GM23338 (cell line): ENCODE results near the gene COA8. TPM values are rescaled to one million over a fixed set of nuclear protein-coding genes. Genes with fewer than 3 reads are reported as not detected.

Experiments used
- ATAC-seq: fragments of 200-7000 bp; cut with Tn5 transposase; 3 replicates; pipeline ENCODE4 v1.9.1; 2020
- DNase-seq: peaks from one replicate; pipeline ENCODE4 v3.0.0-alpha.2; 2015; ENCODE audit warnings: low spot score
- H2AFZ ChIP-seq: fragments of 200-600 bp; sonication (generic); 2 replicates; pipeline ENCODE4 v1.8.0; 2016; ENCODE audit warnings: antibody characterized with exemption, mild to moderate bottlenecking, moderate library complexity
- H3F3A ChIP-seq: fragments of 200-600 bp; sonication (generic); replicated peaks from 2 replicates; pipeline ENCODE4 v1.8.0; 2017; ENCODE audit warnings: antibody characterized with exemption, mixed run types, low read depth
- H3K27ac ChIP-seq: fragments of 200-600 bp; sonication (generic); 2 replicates; pipeline ENCODE4 v1.6.1; 2016; ENCODE audit warnings: low read depth
- H3K27me3 ChIP-seq: fragments of 200-600 bp; sonication (generic); 2 replicates; pipeline ENCODE4 v1.8.0; 2016; ENCODE audit warnings: mild to moderate bottlenecking, mixed run types, moderate library complexity; ENCODE audit not compliant: insufficient read depth
- H3K36me3 ChIP-seq: fragments of 200-600 bp; sonication (generic); 2 replicates; pipeline ENCODE4 v1.8.0; 2016; ENCODE audit warnings: mild to moderate bottlenecking; ENCODE audit not compliant: insufficient read depth
- H3K4me1 ChIP-seq: fragments of 200-600 bp; sonication (generic); 2 replicates; pipeline ENCODE4 v1.8.0; 2016; ENCODE audit warnings: mild to moderate bottlenecking, moderate library complexity; ENCODE audit not compliant: insufficient read depth
- H3K4me2 ChIP-seq: fragments of 200-600 bp; sonication (generic); 2 replicates; pipeline ENCODE4 v1.7.1; 2017; ENCODE audit warnings: mixed run types
- H3K4me3 ChIP-seq: fragments of 200-600 bp; sonication (generic); 2 replicates; pipeline ENCODE4 v1.6.1; 2016; ENCODE audit warnings: mixed run types
- H3K79me2 ChIP-seq: fragments of 200-600 bp; sonication (generic); replicated peaks from 2 replicates; pipeline ENCODE4 v1.8.0; 2017; ENCODE audit warnings: mild to moderate bottlenecking; ENCODE audit not compliant: insufficient read depth
- H3K9me2 ChIP-seq: fragments of 200-600 bp; sonication (generic); 2 replicates; pipeline ENCODE4 v1.8.0; 2017; ENCODE audit not compliant: insufficient read depth
- H4K20me1 ChIP-seq: fragments of 200-600 bp; sonication (generic); replicated peaks from 2 replicates; pipeline ENCODE4 v1.8.0; 2017; ENCODE audit warnings: mild to moderate bottlenecking; ENCODE audit not compliant: insufficient read depth
- H3K27ac Mint-ChIP-seq: 2 replicates; pipeline ENCODE4 v1.8.0; 2020; ENCODE audit warnings: inconsistent platforms, mild to moderate bottlenecking, moderate library complexity, mixed read lengths
- H3K27me3 Mint-ChIP-seq: 3 replicates; pipeline ENCODE4 v1.8.0; 2022; ENCODE audit warnings: low read depth, mild to moderate bottlenecking, moderate library complexity, mixed read lengths, inconsistent platforms; ENCODE audit not compliant: insufficient read depth, poor library complexity
- H3K36me3 Mint-ChIP-seq: 3 replicates; pipeline ENCODE4 v1.8.0; 2021; ENCODE audit warnings: low read depth, mild to moderate bottlenecking, inconsistent platforms, moderate library complexity, mixed read lengths
- H3K4me1 Mint-ChIP-seq: 3 replicates; pipeline ENCODE4 v1.8.0; 2020; ENCODE audit warnings: mild to moderate bottlenecking, inconsistent platforms, mixed read lengths
- H3K4me3 Mint-ChIP-seq: 3 replicates; pipeline ENCODE4 v1.8.0; 2021; ENCODE audit warnings: moderate library complexity, mild to moderate bottlenecking, inconsistent platforms, mixed read lengths
- H3K9me3 Mint-ChIP-seq: 3 replicates; pipeline ENCODE4 v1.8.0; 2020; ENCODE audit warnings: moderate library complexity, mild to moderate bottlenecking, inconsistent platforms, mixed read lengths
- CREB1 ChIP-seq: fragments of 250-450 bp; sonication (Bioruptor Pico); IDR thresholded peaks from 2 replicates; pipeline ENCODE4 v1.5.0; 2020; ENCODE audit warnings: low read depth, mild to moderate bottlenecking, moderate library complexity
- CTCF ChIP-seq, 2 experiments: fragments of 200-600 bp in 1 of 2; sonication (generic) in 1 of 2; conservative IDR thresholded peaks; 2 replicates each; pipeline versions ENCODE4 v1.5.1 to v1.6.1; 2016 to 2017; ENCODE audit warnings: antibody characterized with exemption in 2 of 2, low read depth in 2 of 2, mild to moderate bottlenecking in 2 of 2, moderate library complexity in 1 of 2
- EZH2 ChIP-seq: fragments of 200-600 bp; sonication (generic); IDR thresholded peaks from one replicate; pipeline ENCODE4 v1.8.0; 2017; ENCODE audit warnings: antibody characterized with exemption, mild to moderate bottlenecking, low read depth; ENCODE audit not compliant: unreplicated experiment
- EZH2phosphoT487 ChIP-seq: fragments of 200-600 bp; sonication (generic); IDR thresholded peaks from one replicate; pipeline ENCODE4 v1.8.1; 2018; ENCODE audit warnings: antibody characterized with exemption; ENCODE audit not compliant: unreplicated experiment
- JUNB ChIP-seq: IDR thresholded peaks from one replicate; pipeline ENCODE4 v1.6.1; 2016; ENCODE audit warnings: antibody characterized with exemption; ENCODE audit not compliant: unreplicated experiment
- NANOG ChIP-seq: IDR thresholded peaks from 2 replicates; pipeline ENCODE4 v1.6.1; 2016; ENCODE audit warnings: antibody characterized with exemption, borderline replicate concordance
- POLR2AphosphoS5 ChIP-seq: IDR thresholded peaks from 2 replicates; pipeline ENCODE4 v1.6.1; 2016; ENCODE audit warnings: antibody characterized with exemption, low read depth
- REST ChIP-seq: IDR thresholded peaks from one replicate; pipeline ENCODE4 v1.6.1; 2018; ENCODE audit warnings: antibody characterized with exemption; ENCODE audit not compliant: unreplicated experiment
- STAT1 ChIP-seq: IDR thresholded peaks from one replicate; pipeline ENCODE4 v1.6.1; 2016; ENCODE audit warnings: antibody characterized with exemption; ENCODE audit not compliant: unreplicated experiment
- ZNF114 ChIP-seq: fragments of 250-450 bp; sonication (Bioruptor Pico); IDR thresholded peaks from 2 replicates; pipeline ENCODE4 v1.5.0; 2020; ENCODE audit warnings: mild to moderate bottlenecking, moderate library complexity
- ZNF331 ChIP-seq: fragments of 250-450 bp; sonication (Bioruptor Pico); IDR thresholded peaks from 2 replicates; pipeline ENCODE4 v1.5.0; 2020; ENCODE audit warnings: low read depth, mild to moderate bottlenecking, moderate library complexity
- polyA plus RNA-seq: library from polyadenylated mRNA; unstranded; fragments of >200 nt; fragmentation: Nextera tagmentation; extraction: Ambion mirVana; gene quantifications from 2 replicates; pipeline ENCODE4 v1.2.1, GENCODE V29; 2016
- total RNA-seq: library from RNA; depleted of rRNA; stranded (reverse); fragments of >200 nt; shearing (Covaris generic); gene quantifications from 2 replicates; pipeline ENCODE4 v1.2.3, GENCODE V29; 2014
- TF ChIP-seq, protein P1 (sequence below): fragments of 250-450 bp; sonication (Bioruptor Pico); IDR thresholded peaks from 2 replicates; pipeline ENCODE4 v1.5.0; 2020; ENCODE audit warnings: mild to moderate bottlenecking, moderate library complexity
- TF ChIP-seq, protein P2 (sequence below): IDR thresholded peaks from 2 replicates; pipeline ENCODE4 v1.6.1; 2016; ENCODE audit warnings: antibody characterized with exemption

COA8 gene
- total and polyA plus RNA-seq, 2 experiments from 2014 or later, result 61.3 to 130 TPM

DNA sequence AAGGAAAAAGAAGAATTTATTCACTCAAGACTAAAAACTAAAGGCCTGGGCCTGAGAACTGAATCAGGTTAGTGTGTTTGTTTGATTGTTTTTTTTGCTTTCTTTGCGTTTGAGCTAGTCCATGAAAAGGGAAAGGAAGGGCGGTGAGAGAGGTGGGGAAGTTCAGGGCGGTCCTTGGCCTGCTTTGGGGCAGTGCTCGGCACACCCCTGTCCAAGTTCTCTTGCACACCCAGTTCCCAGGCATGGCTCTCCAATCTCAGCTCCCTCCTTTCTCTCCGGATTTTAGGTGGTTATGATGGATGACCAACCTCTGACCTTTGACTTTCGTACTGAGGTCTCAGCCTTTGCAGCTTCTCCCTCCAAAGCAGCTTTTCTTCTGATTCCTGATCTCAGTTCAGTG, 11.3 kb downstream of the COA8 start:
- no peak for DNase-seq
- no peak overlapping the region for H3K27ac ChIP-seq
- no peak for ATAC-seq
- H3K4me3 ChIP-seq, result no peak overlapping the region
- peaks cover 3% of the 10 kb centered on the region for H3K36me3 ChIP-seq
- Mint-ChIP-seq H3K9me3 (no peaks in the 10 kb centered on the region), H3K36me3 (peaks cover 35% of the 10 kb centered on the region), H3K27me3 (no peaks in the 10 kb centered on the region), H3K4me3 (no peak overlapping the region), H3K27ac (no peak overlapping the region), H3K4me1 (peaks cover 4% of the 10 kb centered on the region; the same call in 2 of the 3 replicates)
- no peaks in the 10 kb centered on the region for H3K4me1 ChIP-seq
- peaks cover 34% of the 10 kb centered on the region for H3K79me2 ChIP-seq
- no peak overlapping the region for H2AFZ ChIP-seq
- H3F3A ChIP-seq, result peaks cover 4% of the 10 kb centered on the region
- peaks cover 5% of the 10 kb centered on the region; the same call in 1 of the 2 replicates for H4K20me1 ChIP-seq
- H3K27me3 ChIP-seq, result no peaks in the 10 kb centered on the region
- H3K4me2 ChIP-seq, result no peak overlapping the region
- no peaks in the 10 kb centered on the region for H3K9me2 ChIP-seq
- TF ChIP-seq EZH2phosphoT487, result no peak
- no peak for TF ChIP-seq REST
- TF ChIP-seq NANOG, result no peak
- no peak for TF ChIP-seq STAT1
- no peak for TF ChIP-seq EZH2
- TF ChIP-seq, protein P1, sequence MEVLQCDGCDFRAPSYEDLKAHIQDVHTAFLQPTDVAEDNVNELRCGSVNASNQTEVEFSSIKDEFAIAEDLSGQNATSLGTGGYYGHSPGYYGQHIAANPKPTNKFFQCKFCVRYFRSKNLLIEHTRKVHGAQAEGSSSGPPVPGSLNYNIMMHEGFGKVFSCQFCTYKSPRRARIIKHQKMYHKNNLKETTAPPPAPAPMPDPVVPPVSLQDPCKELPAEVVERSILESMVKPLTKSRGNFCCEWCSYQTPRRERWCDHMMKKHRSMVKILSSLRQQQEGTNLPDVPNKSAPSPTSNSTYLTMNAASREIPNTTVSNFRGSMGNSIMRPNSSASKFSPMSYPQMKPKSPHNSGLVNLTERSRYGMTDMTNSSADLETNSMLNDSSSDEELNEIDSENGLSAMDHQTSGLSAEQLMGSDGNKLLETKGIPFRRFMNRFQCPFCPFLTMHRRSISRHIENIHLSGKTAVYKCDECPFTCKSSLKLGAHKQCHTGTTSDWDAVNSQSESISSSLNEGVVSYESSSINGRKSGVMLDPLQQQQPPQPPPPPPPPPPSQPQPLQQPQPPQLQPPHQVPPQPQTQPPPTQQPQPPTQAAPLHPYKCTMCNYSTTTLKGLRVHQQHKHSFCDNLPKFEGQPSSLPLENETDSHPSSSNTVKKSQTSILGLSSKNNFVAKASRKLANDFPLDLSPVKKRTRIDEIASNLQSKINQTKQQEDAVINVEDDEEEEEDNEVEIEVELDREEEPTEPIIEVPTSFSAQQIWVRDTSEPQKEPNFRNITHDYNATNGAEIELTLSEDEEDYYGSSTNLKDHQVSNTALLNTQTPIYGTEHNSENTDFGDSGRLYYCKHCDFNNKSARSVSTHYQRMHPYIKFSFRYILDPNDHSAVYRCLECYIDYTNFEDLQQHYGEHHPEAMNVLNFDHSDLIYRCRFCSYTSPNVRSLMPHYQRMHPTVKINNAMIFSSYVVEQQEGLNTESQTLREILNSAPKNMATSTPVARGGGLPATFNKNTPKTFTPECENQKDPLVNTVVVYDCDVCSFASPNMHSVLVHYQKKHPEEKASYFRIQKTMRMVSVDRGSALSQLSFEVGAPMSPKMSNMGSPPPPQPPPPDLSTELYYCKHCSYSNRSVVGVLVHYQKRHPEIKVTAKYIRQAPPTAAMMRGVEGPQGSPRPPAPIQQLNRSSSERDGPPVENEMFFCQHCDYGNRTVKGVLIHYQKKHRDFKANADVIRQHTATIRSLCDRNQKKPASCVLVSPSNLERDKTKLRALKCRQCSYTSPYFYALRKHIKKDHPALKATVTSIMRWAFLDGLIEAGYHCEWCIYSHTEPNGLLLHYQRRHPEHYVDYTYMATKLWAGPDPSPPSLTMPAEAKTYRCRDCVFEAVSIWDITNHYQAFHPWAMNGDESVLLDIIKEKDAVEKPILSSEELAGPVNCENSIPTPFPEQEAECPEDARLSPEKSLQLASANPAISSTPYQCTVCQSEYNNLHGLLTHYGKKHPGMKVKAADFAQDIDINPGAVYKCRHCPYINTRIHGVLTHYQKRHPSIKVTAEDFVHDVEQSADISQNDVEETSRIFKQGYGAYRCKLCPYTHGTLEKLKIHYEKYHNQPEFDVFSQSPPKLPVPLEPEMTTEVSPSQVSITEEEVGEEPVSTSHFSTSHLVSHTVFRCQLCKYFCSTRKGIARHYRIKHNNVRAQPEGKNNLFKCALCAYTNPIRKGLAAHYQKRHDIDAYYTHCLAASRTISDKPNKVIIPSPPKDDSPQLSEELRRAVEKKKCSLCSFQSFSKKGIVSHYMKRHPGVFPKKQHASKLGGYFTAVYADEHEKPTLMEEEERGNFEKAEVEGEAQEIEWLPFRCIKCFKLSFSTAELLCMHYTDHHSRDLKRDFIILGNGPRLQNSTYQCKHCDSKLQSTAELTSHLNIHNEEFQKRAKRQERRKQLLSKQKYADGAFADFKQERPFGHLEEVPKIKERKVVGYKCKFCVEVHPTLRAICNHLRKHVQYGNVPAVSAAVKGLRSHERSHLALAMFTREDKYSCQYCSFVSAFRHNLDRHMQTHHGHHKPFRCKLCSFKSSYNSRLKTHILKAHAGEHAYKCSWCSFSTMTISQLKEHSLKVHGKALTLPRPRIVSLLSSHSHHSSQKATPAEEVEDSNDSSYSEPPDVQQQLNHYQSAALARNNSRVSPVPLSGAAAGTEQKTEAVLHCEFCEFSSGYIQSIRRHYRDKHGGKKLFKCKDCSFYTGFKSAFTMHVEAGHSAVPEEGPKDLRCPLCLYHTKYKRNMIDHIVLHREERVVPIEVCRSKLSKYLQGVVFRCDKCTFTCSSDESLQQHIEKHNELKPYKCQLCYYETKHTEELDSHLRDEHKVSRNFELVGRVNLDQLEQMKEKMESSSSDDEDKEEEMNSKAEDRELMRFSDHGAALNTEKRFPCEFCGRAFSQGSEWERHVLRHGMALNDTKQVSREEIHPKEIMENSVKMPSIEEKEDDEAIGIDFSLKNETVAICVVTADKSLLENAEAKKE, result no peak
- TF ChIP-seq, protein P2, sequence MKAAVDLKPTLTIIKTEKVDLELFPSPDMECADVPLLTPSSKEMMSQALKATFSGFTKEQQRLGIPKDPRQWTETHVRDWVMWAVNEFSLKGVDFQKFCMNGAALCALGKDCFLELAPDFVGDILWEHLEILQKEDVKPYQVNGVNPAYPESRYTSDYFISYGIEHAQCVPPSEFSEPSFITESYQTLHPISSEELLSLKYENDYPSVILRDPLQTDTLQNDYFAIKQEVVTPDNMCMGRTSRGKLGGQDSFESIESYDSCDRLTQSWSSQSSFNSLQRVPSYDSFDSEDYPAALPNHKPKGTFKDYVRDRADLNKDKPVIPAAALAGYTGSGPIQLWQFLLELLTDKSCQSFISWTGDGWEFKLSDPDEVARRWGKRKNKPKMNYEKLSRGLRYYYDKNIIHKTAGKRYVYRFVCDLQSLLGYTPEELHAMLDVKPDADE, result no peak
- no peak for TF ChIP-seq JUNB
- TF ChIP-seq CTCF (conservative IDR thresholded peaks at IDR 0.05; ENCODE audit: low read depth in 2 of 2), result no peak
- TF ChIP-seq ZNF114 (CRISPR knock-in tag), result no peak
- TF ChIP-seq POLR2AphosphoS5, result no peak
- no peak for TF ChIP-seq CREB1 (CRISPR knock-in tag)
- no peak for TF ChIP-seq ZNF331 (CRISPR knock-in tag)
